Measurements from ENCODE around the gene APOBEC3C.
"Not testable (repeated sequence)": the region's sequence is repeated elsewhere in the genome, so short reads cannot be mapped to it uniquely, and the experiment has no call there.

GRCh38 chr22:38977289-38977688 lies 36.8 kb upstream of the APOBEC3C start:
- TF ChIP-seq CTCF, POLR2A, EP300, POLR2AphosphoS5 (IDR thresholded peaks at IDR 0.05): not testable (repeated sequence)

All from stomach (tissue), 4 donors.